Measurements from ENCODE around the gene TMEM205. TPM values are rescaled to one million over a fixed set of nuclear protein-coding genes. Genes with fewer than 3 reads are reported as not detected.

The TMEM205 gene
- total and polyA plus RNA-seq, 2 of the 8 experiments (the other 6 are each of a cell fraction or from before 2014, with no cell fraction given): 73.5 to 423 TPM

DNA sequence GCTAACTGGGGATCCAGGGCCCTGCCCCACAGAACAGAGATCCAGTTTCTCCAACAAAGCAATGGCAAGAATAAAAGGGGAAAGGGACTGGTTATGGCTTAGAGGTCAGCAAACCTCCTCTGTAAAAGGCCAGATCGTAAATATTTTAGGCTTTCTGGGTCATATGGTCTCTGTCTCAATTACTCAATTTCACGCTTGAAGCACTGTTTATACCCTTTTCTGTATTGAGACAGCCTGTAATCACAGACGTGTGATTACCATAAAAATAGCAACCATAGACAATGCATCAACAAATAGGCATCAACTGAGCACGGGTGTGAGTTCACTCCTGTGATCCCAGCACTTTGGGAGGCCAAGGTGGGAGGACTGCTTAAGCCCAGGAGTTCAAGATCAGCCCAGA is 15.9 kb downstream of the TMEM205 start (continued):
- TF ChIP-seq, protein P1, sequence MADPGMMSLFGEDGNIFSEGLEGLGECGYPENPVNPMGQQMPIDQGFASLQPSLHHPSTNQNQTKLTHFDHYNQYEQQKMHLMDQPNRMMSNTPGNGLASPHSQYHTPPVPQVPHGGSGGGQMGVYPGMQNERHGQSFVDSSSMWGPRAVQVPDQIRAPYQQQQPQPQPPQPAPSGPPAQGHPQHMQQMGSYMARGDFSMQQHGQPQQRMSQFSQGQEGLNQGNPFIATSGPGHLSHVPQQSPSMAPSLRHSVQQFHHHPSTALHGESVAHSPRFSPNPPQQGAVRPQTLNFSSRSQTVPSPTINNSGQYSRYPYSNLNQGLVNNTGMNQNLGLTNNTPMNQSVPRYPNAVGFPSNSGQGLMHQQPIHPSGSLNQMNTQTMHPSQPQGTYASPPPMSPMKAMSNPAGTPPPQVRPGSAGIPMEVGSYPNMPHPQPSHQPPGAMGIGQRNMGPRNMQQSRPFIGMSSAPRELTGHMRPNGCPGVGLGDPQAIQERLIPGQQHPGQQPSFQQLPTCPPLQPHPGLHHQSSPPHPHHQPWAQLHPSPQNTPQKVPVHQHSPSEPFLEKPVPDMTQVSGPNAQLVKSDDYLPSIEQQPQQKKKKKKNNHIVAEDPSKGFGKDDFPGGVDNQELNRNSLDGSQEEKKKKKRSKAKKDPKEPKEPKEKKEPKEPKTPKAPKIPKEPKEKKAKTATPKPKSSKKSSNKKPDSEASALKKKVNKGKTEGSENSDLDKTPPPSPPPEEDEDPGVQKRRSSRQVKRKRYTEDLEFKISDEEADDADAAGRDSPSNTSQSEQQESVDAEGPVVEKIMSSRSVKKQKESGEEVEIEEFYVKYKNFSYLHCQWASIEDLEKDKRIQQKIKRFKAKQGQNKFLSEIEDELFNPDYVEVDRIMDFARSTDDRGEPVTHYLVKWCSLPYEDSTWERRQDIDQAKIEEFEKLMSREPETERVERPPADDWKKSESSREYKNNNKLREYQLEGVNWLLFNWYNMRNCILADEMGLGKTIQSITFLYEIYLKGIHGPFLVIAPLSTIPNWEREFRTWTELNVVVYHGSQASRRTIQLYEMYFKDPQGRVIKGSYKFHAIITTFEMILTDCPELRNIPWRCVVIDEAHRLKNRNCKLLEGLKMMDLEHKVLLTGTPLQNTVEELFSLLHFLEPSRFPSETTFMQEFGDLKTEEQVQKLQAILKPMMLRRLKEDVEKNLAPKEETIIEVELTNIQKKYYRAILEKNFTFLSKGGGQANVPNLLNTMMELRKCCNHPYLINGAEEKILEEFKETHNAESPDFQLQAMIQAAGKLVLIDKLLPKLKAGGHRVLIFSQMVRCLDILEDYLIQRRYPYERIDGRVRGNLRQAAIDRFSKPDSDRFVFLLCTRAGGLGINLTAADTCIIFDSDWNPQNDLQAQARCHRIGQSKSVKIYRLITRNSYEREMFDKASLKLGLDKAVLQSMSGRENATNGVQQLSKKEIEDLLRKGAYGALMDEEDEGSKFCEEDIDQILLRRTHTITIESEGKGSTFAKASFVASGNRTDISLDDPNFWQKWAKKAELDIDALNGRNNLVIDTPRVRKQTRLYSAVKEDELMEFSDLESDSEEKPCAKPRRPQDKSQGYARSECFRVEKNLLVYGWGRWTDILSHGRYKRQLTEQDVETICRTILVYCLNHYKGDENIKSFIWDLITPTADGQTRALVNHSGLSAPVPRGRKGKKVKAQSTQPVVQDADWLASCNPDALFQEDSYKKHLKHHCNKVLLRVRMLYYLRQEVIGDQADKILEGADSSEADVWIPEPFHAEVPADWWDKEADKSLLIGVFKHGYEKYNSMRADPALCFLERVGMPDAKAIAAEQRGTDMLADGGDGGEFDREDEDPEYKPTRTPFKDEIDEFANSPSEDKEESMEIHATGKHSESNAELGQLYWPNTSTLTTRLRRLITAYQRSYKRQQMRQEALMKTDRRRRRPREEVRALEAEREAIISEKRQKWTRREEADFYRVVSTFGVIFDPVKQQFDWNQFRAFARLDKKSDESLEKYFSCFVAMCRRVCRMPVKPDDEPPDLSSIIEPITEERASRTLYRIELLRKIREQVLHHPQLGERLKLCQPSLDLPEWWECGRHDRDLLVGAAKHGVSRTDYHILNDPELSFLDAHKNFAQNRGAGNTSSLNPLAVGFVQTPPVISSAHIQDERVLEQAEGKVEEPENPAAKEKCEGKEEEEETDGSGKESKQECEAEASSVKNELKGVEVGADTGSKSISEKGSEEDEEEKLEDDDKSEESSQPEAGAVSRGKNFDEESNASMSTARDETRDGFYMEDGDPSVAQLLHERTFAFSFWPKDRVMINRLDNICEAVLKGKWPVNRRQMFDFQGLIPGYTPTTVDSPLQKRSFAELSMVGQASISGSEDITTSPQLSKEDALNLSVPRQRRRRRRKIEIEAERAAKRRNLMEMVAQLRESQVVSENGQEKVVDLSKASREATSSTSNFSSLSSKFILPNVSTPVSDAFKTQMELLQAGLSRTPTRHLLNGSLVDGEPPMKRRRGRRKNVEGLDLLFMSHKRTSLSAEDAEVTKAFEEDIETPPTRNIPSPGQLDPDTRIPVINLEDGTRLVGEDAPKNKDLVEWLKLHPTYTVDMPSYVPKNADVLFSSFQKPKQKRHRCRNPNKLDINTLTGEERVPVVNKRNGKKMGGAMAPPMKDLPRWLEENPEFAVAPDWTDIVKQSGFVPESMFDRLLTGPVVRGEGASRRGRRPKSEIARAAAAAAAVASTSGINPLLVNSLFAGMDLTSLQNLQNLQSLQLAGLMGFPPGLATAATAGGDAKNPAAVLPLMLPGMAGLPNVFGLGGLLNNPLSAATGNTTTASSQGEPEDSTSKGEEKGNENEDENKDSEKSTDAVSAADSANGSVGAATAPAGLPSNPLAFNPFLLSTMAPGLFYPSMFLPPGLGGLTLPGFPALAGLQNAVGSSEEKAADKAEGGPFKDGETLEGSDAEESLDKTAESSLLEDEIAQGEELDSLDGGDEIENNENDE (IDR thresholded peaks at IDR 0.05; ENCODE audit: insufficient replicate concordance, low read length): no peak
- TF ChIP-seq ATF2 (IDR thresholded peaks at IDR 0.05; ENCODE audit: low read length): no peak
- no peak for TF ChIP-seq ZNF274 (IDR thresholded peaks at IDR 0.05; ENCODE audit: borderline replicate concordance, extremely low read depth, low read length)
- no peak for TF ChIP-seq POLR2A (IDR thresholded peaks at IDR 0.05; ENCODE audit: control extremely low read depth in 1 of 2, low read depth in 2 of 2, low read length in 2 of 2)
